Measurements from ENCODE around the gene POLR3A.

GRCh38 chr10:77989081-77989724, 40.1 kb downstream of the POLR3A start:
- TF ChIP-seq CTCF (IDR thresholded peaks at IDR 0.05; ENCODE audit: insufficient read depth, low read depth, low read length) (no peak), EZH2 (IDR thresholded peaks at IDR 0.05; ENCODE audit: insufficient read depth, low read length) (no peak)
